Mucosa of descending colon (tissue), 3 donors: ENCODE results near the gene PSMB3. TPM values are rescaled to one million over a fixed set of nuclear protein-coding genes. Genes with fewer than 3 reads are reported as not detected.

Experiments
- ATAC-seq: fragments of 200-7000 bp; cut with Tn5 transposase; one replicate; pipeline ENCODE4 v1.9.1; 2020; ENCODE audit warnings: mild to moderate bottlenecking, moderate library complexity
- DNase-seq, 3 donors: peaks; one replicate each; pipeline ENCODE4 v3.0.0-alpha.2; 2020
- H3K36me3 ChIP-seq: fragments of 200-600 bp; one replicate; pipeline ENCODE4 v1.8.0; 2021; ENCODE audit warnings: low read depth, mild to moderate bottlenecking
- H3K4me1 ChIP-seq: fragments of 200-600 bp; one replicate; pipeline ENCODE4 v1.8.0; 2021; ENCODE audit warnings: low read depth, mild to moderate bottlenecking
- H3K4me3 ChIP-seq: fragments of 200-600 bp; one replicate; pipeline ENCODE4 v1.8.0; 2021; ENCODE audit warnings: mild to moderate bottlenecking
- H3K9me3 ChIP-seq: fragments of 200-600 bp; one replicate; pipeline ENCODE4 v1.8.0; 2021; ENCODE audit warnings: mild to moderate bottlenecking
- intact Hi-C, 2 donors: fragments of 100-400 bp; cut with DNase I in 1 of 2; cut with micrococcal nuclease in 1 of 2; formaldehyde crosslinking; loops; one replicate each; pipeline versions ENCODE4 v1.11.0 to v1.11.1; 2022; cut with DNase I, micrococcal nuclease
- total RNA-seq, 3 donors: library from RNA; stranded (reverse); fragmentation: NEBNext Ultra II Directional in 2 of 3; extraction: Animal tissue kit (Norgen Biotek cat#: 25700) in 2 of 3; gene quantifications; one replicate each; pipeline versions ENCODE4 v1.2.1 to v1.2.4, GENCODE V29; 2021 to 2023
- TF ChIP-seq, protein P1 (sequence below): fragments of 200-600 bp; IDR thresholded peaks from one replicate; pipeline ENCODE4 v1.8.0; 2022; ENCODE audit warnings: antibody characterized with exemption, mild to moderate bottlenecking
- donor health status: DM: no; HTN: no; CAD: no; lungs with moderate emphysema.
- donor health status: DM: no; HTN: no; CAD: no.
- donor health status: DM: no; HTN: yes; CAD: no.

Gene PSMB3
- total RNA-seq, 3 donors from 2014 or later: 129 to 197 (median 145) TPM

DNA sequence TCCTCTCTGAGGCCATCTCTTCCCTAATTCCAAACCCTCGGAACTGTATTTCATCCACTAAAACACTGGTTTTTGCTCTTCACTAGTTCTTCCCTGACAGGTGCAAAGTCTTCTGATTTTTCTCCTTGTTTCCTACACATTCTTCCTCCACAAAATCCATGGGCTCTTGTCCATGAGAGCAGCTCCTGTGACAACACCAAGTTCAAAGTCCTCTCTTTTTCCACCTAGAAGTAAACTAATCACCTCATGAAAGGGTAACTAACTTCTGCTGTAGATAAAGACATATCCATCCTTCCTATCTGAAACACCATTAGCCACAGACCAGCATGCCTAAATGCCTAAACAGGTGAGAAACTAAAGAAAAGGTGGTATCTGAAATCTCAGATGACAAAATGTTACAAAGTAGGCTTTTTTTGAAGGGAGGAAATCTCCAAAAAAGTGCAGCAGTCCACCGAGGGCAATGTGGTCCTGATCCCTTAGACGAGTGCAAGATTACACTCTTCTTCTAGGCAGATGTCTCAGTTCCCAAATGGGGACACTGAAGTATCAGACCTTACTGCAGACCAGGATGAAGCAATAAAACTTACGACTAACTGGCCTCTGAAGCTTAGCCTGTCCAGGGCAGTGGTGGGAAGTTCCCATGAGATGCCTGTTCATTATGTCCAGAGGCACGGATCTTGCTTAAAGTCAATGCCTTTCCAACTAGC is 44.1 kb downstream of the PSMB3 start:
- no peak for ATAC-seq
- H3K9me3 ChIP-seq: no peaks in the 10 kb centered on the region
- intact Hi-C loops: no loop called here
- no peak overlapping the region for H3K4me3 ChIP-seq
- H3K36me3 ChIP-seq: peaks cover 2% of the 10 kb centered on the region
- DNase-seq: no peak
- peaks cover 31% of the 10 kb centered on the region for H3K4me1 ChIP-seq
- TF ChIP-seq, protein P1, sequence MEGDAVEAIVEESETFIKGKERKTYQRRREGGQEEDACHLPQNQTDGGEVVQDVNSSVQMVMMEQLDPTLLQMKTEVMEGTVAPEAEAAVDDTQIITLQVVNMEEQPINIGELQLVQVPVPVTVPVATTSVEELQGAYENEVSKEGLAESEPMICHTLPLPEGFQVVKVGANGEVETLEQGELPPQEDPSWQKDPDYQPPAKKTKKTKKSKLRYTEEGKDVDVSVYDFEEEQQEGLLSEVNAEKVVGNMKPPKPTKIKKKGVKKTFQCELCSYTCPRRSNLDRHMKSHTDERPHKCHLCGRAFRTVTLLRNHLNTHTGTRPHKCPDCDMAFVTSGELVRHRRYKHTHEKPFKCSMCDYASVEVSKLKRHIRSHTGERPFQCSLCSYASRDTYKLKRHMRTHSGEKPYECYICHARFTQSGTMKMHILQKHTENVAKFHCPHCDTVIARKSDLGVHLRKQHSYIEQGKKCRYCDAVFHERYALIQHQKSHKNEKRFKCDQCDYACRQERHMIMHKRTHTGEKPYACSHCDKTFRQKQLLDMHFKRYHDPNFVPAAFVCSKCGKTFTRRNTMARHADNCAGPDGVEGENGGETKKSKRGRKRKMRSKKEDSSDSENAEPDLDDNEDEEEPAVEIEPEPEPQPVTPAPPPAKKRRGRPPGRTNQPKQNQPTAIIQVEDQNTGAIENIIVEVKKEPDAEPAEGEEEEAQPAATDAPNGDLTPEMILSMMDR: no peak

DNA sequence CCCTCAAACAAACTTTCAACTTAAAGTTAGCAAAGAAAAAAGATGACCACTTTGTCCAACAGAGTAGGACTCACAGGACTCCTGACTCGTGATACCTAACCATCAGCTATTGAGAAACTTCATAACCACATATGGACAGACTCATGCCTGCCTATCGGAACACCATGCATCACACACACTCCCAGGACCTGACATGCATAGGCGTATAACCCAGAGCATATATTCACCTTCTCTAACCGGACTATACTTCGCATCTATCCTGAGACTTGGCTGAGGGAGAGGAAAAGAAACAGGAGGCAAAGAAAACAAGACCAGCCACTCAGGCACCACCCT is 44.6 kb downstream of the PSMB3 start:
- intact Hi-C loops: no loop called here
- no peak for ATAC-seq
- no peak for DNase-seq
- Histone ChIP-seq H3K9me3 (no peaks in the 10 kb centered on the region), H3K4me3 (no peak overlapping the region), H3K36me3 (peaks cover 2% of the 10 kb centered on the region), H3K4me1 (peaks cover 31% of the 10 kb centered on the region)
- TF ChIP-seq, protein P1: no peak

DNA sequence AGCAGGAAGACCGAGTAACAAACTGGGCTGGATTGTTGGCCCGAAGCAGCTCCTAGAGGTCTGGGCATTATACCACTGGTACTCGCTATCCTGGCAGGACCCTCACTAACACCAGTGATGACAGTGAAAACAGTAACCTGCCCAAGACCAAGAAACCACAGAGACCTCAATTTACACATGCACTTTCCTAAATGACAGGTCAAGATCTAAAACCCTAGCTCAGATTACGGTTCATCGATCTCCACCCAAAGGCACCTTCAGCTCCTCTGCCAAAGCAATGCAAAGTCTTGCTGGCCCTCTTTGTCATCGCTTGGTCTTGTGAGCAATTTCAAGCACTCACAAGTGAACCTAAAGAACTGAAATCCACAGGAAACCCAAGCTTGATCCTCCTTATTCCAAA is 45.3 kb downstream of the PSMB3 start:
- H3K9me3 ChIP-seq: no peaks in the 10 kb centered on the region
- H3K4me1 ChIP-seq: peaks cover 31% of the 10 kb centered on the region
- TF ChIP-seq, protein P1: no peak
- no peak overlapping the region for H3K4me3 ChIP-seq
- ATAC-seq (no peak), DNase-seq (no peak)
- peaks cover 2% of the 10 kb centered on the region for H3K36me3 ChIP-seq
- intact Hi-C loops: no loop called here

DNA sequence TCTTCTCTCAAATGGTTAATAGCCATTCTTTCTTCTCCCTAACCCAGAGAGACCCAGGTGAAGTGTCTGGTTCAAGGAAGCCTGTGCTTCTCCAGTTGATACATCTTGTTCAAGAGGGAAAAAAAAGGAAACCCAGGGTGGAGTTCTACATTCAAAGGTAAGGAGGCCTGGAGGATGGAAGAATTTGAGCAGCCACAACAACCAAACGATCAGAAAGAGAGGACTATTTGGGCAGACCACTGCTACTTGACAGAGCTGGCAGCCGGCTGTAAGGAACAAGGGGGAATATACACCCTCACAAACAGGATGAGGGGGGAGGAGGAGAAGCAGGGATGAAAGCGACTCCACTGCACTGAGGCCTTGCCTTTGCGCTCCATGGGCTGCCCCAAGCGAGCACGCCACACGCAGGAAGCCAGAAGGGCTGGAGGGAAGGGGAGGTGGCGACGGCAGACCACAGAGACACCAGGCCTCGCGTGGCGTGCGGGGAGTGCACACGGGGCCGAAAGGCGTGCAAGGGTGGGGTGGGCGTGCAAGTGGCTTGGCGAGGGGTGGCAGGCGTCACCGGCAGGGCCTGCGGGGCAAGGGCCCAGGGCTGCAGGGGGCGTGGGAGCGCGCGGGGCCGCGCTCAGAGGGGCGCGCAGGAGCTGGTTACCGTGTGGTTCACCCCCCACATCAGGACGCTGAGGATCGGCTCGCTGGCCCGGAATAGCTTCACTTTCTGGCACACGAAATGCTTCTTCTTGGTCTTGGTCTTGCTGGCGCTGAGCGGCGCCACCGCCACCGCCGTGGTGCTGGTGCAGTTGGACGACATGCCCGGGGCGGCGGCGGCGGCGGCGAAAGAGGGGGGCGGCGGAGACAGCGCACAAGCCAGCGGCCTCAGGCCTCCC is 46.3 kb downstream of the PSMB3 start:
- Histone ChIP-seq H3K4me1 (peaks cover 31% of the 10 kb centered on the region), H3K4me3 (peak overlapping the region; percentile 67), H3K9me3 (no peaks in the 10 kb centered on the region), H3K36me3 (peaks cover 2% of the 10 kb centered on the region)
- TF ChIP-seq, protein P1: no peak
- intact Hi-C loops: no loop called here
- ATAC-seq (peak; percentile 45), DNase-seq (peak; percentile 51 to 77 (median 71))

DNA sequence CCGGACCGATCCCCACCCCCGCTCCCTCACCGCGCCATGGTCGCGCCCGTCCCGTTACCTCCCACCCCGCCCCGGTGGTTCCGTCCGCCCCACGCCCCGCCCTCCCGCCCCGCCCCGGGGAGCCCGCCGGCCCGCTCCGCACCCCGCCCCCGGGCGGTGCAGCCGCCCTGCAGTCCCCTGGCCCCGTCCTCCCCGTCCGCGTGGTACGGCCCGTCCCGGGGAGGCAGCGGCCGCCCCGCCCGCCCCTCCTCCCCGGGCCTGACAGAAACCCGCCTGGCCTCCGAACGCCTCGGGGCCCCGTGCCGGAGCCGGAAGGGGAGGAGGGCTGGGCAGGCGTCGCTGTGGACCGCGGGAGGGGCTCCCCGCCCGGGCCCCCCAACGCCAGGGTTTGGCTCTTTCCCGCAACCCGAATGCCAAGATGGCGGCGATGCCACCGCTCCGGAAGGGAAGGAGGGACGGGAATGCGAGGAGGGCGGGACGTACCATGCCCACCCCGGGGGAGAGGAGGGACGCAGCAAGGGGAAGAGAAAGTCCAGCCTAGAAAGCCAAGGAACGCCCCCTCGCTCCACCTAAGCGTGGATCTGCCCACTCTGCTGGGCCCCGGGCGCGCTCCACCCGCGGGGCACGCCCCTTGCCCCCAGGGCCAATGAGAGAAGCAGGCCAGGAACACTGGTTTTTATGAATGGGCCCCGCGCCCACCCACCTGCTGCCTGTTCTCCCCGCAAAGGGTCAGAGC is 47.1 kb downstream of the PSMB3 start, which contains the start of gene PIP4K2B:
PIP4K2B (minus strand) TSS at position 56 of the 736 bp plus-strand sequence. CDS start 132 bp downstream, outside the sequence.
- intact Hi-C loops: no loop called here
- peak within 1 kb of the TSS; percentile 67 for H3K4me3 ChIP-seq
- ATAC-seq: peak; percentile 94
- peaks cover under 1% of the 10 kb centered on the region for H3K36me3 ChIP-seq
- TF ChIP-seq, protein P1: no peak
- peak; percentile 95 to 97 (median 95) for DNase-seq
- peaks cover 31% of the 10 kb centered on the region for H3K4me1 ChIP-seq
- no peaks in the 10 kb centered on the region for H3K9me3 ChIP-seq
